GM19328 (cell line): ENCODE measurements around the gene RHBDF2.

Experiments used
- ATAC-seq: cut with Tn5 transposase; IDR thresholded peaks from one replicate; pipeline ENCODE4 v1.9.1; 2021; ENCODE audit warnings: mild to moderate bottlenecking, moderate library complexity; ENCODE audit not compliant: unreplicated experiment

The RHBDF2 gene

DNA sequence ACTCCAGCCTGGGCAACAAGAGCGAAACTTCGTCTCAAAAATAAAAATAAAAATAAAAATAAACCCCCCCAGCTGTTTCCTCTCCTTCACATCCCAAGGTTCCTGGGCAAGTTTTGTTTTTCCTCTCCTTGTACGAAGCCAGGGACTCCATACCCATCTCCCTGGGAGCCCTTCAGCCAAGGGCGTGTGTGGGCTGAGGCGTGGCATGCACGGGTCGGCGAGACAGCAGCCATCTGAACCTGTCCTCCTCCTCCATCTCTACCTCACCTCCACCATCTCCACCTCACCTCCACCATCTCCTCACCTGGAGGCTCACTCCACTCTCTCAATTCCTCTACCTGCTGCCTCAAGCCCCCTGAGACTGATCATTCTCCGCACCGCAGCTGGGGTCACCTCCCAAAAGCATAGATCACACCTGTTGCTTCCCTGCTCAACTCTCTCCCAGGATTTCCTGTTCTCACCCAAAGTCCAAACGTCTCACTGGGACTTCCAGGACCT lies 16.9 kb downstream of the RHBDF2 start:
- ATAC-seq = no peak

DNA sequence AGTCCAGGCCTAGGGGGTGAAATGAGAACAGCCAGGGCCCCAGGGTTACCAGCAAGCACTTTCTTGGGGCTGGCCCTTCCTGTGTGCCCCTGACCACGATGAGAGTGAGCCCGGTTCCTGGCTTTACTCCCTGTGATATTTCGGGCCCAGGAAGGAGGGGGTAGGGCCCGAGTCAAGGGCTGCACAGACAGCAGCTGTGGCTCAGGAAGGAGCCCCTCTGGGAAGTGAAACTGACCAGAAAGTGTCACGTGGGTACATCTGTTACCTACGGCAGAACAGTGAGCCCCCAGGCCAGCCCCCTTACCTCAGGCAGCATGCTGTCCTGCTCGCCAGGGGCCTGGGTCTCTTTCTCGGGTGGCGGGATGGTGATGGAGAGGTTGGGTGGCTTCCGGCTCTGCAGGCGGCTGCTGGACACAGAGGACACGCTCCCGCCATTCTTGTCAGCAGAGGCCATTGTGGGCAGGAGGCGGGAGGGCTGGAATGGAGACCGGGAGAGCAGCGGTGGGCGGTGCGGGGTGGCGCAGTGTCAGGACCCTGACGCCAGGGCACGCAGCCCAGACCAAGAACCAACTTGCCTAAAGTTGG lies 20.1 kb downstream of the RHBDF2 start:
- ATAC-seq = peak; percentile 55

DNA sequence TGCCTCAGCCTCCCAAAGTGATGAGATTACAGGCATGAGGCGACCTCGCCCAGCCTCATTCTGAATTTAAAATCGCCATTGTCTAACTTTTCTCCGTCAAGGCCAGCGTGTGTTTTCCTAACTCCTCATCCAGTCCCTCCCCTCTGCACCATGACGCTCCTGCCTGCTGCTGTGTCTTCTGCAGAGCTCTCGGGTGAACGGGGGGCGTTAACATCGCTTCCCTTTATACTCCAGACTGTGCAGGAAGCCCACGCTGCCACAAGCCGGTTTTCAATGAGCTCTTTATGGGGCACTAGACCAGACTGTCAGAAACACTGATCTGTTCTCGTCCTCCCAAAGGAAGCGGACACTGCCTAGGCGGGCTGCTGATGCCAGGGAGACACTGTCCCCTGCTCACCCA lies 20.6 kb downstream of the RHBDF2 start:
- ATAC-seq = peak; percentile 14

DNA sequence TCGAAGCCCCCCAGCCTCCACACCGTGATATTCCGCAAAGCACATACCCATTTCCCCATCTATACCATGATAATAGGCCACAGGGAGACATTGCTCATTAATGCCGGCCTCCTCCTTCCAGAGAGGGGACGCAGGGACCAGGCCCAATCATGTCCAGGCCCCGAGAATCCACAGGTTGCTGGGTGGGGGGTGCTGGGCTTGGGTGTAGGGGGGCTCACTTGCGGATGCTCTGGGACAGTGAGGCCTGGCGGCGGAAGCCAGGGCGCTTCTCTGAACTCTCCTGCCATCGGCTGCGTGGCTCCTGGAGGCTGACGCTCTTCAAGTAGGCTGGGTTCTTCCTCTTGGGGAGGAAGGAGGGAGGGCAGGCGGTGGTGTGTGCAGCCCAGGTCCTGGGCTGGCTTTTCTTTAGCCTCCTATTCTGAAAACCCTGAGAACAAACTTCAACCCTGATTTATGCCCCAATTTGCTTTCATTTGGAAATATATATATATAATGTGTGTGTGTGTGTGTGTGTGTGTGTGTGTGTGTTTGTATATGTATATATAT lies 21.6 kb downstream of the RHBDF2 start:
- ATAC-seq = no peak

DNA sequence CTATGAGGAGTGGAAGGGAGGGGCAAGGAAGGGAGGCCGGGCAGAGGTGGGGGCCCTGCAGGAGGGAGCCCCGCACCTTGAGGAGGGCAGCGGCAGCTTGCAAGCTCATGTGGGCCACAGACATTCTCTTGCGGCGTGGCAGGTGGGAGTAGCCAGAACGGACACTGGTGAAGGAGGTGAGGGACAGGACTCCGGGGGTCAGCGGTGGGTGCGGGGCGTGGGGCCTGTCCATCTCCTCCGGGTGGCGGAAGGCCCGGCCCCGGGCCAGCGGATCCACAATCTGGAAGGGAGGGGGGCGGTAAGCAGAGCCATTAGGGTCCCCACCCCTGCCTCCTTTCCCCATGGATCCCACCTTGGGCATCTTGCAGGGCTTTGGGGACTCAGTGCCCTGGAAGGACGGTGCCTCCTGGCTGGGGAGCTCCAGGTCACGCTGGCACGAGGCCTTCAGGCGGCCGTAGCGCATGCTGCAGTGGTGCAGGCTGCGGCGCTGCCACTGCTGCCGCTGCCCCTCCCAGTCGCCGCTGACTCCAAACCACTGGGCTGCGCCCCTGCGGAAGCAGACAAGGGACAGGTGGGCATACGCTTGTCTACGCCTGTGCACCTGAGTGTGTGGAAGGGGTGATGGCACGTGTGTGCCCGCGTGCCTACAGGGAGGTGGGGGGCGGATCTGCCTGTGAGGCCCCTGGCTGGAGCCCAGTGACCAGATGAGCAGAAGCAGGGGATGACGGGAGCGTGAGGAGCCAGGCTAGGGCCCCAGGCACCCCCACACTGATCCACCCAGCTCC lies 22.3 kb downstream of the RHBDF2 start:
- ATAC-seq = no peak

DNA sequence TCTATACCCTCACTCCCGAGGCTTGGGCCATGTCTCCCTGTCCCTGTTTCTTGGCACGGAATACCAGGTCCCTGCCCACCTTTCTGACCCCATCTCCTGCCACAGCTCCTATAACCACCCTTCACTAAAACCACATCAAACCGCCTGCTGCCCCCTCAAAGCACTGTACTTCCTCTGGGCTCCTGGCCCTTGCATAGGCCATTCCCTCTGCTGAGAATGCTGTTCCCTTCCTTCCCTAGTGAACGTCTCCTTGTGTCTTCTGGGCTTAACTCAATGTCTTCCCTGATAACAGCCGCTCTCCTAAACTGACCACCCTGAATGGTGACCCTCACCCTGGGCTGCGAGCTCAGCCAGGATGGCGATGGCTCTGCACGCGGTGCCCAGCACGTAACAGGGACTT lies 23.1 kb downstream of the RHBDF2 start:
- no peak for ATAC-seq

DNA sequence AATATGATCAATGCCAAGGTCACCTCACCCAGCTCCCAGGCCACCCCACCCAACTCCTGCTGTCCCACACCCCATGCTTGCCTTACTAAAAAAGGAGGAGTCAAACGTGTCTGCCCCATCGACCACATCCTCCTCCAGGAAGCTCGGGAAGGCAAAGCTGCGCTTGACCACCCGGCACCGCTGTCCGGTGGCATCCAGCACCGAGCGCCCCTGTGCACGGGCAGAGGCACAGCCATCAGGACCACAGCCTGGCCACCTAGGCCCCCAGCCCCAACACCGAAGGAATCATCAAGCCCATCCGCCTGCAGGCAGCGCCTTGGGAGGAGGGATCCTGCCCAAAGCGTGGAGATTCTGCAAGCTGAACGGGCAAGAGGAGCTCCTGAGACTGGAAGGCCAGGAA lies 23.6 kb downstream of the RHBDF2 start:
- ATAC-seq = no peak

DNA sequence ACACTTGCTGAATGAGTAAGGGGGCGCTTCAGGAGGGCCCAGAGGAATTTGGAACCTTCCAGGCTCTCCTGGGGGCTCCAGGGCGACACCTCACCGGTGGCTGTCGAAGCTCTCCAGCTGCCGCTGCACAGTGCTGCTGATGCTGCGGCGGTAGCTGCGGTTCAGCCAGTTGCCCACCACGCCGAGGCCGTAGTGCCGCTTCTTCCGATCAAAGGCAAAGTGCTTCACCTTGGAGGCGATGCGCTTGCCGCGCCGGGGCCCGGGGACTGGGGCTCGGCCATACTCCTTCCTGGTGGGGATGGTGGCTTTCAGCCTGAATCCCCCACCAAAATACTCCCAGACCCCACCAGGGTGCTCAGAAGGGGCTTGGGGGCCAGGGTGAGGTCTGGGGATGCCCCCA lies 24.5 kb downstream of the RHBDF2 start:
- ATAC-seq = no peak

DNA sequence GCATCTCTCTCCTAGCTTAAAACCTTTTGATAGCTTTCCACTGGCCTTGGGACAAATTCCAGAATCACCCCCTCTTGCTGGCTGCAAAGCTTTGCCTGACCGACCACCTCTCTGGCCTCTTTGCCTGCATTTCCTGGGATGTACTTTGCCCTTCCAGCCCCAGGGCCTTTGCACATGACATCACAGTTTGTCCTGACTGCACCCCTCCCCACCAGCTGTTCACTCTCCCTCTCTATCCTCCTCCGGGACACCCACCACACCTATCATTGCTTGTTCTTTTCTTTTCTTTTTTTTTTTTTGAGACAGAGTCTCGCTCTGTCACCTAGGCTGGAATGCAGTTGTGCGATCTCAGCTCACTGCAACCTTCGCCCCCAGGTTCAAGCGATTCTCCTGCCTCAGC lies 25.9 kb downstream of the RHBDF2 start:
- no peak for ATAC-seq

DNA sequence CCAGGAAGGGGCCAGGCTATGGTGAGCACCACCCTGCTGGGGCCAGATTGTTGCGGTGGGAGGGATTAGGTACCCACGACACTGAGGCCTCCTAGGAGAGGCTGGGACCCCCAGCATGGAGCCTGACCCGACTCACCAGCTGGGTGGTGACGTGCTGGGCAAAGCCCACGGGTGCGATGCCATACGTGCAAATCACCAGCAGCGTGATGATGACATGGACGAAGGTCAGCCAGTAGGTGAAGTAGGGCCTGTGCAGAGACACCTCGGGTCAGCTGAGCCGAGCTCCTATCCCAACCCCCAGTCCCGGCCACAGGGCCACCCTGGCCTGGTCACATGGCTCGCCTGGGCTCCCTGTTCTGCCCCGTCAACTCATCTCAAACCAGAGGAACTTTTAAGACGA lies 26.3 kb downstream of the RHBDF2 start:
- no peak for ATAC-seq

DNA sequence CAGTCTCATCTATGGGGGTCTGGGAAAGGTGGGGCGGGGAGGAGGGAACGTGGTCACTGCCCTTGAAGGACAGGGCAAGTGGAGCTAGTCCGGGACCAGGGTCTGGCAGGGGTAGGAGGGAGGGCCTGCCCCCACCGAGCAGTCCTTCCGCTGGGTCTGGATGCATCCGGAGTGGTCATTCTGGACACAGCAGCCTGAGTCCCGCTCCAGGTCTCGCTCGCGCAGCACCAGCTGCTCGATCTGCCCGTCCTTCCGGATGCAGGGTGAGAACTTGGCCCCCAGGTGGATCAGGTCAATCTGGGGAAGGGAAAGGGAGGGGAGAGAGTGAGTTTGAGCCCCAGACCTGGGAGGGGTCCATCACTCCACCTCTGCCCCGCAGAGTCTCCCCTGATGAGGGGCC lies 27.0 kb downstream of the RHBDF2 start:
- ATAC-seq = no peak

DNA sequence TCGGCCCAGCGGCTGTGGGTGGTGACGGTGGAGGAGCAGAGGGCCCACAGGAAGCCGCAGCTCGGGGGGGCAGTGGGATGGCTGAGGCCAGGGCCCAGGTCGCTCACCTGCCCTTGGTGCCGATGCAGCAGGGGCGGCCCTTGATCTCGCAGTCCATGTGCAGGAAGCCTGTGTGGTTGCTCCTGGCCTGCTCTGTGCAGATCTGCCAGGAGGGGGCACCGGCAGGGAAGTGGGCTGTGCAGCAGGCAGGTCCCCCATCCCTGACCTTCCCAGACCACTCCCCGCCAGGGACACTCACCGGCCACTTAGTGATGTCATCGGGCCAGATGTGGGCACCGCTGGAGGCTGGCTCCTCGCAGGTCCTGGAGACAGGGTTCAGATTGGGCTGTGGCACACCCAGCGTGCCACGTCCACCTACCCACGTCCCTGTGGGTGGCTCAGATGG lies 27.7 kb downstream of the RHBDF2 start:
- no peak for ATAC-seq

DNA sequence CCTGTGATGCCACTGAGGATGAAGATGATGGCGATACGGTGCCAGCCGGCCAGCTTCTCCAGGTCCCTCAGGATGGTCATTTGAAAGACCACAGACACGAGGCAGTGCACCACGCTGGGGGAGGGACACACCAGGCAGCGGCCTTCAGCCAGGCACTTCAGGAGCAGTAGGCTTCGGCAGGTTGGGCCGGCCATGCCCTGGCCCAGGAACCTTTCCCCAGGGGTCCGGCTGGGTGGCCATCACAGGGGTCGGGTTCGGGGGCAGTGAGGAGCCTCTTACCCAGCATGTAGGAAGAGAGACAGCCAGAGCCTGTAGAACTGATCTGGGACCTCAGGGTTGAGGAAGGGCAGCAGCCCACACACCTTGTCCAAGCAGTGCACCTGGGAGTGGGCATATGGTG lies 28.5 kb downstream of the RHBDF2 start:
- no peak for ATAC-seq

DNA sequence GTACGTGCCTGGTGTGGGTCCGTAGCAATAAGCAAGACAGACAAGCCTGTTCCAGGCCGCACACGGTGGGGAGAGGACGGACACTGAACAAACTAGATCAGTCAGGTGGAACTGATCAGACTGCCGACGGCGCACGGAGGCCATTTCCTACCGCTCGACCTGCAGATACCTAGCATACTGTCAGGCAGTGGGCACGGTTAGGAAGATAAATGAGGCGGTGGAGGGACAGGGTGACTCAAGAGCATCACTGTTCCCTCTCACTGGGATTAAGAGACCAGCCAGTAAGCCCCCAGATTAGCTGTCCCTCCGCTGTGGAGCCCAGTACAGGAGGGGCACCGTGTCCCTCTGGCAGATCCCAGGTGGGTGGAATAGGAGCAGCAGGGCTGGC lies 29.0 kb downstream of the RHBDF2 start:
- ATAC-seq = no peak

DNA sequence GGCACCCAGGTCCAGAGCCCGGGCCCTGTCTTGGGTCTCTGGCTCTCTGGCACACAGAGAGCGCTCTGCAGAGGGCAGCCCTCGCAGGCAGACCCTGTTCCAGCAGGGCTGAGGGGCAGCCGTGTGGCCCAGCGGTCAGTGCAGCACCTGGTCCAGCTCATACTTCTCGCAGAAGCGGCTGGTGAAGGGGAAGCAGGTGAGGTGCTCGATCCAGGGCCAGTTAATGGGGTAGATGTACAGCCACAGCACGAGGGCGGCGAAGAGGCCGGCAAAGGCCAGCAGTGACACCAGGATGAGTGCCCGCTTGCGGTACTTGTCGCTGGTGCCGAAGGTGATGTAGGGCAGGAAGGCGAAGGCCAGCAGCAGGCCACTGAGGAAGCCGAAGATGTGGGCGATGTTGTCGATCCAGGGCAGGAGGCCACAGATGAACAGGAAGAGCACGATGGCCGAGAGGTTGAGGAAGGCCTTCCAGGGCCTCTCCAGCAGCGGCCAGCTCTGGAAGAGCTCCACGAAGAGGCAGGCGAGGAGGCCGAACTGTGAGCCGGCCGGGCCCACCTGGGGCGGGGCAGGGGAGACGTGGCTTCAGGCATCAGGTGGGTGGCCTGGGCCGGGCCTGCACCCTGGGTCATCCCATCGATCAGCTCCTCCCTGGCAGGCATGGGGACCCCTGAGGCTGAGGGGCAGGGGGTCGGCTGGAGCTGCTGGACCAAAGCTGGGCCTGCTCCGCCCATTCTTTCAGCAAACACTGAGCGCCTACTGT lies 29.5 kb downstream of the RHBDF2 start:
- no peak for ATAC-seq

DNA sequence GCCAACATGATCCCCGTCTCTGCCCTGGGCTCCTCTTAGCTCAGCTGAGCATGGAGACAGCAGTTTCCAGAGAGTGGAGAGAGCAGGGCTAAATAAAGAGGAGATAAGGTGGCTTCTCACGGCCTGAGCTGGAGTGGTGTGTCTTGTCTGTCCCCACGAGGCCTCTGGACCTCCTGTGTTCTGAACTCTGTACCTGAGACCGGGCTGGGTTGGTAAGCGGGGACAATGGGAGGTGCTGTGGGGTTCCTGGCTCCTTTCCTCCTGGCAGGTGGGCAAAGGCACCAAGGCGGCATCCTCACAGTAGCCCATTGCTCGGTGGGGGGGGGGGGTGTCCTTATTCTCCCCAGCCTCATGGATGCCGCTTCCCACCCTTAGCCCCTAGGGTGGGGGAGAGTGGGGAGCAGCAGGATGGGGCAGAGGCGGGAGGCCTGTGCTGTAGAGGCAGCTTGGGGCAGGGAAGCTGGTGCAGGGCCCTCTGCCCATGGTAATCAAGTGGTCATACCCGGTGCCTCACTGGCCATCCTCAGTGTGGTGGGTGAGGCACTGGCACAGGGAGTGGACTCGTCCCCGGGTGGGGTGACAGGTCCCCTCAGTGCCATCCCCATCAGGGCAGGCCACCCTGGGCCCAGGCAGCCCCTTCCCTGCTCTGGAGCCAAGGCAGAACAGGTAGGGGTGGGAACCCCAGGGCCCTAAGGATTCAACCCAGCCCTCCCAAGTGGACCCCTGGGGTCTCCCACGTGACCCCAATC lies 31.1 kb downstream of the RHBDF2 start:
- no peak for ATAC-seq

DNA sequence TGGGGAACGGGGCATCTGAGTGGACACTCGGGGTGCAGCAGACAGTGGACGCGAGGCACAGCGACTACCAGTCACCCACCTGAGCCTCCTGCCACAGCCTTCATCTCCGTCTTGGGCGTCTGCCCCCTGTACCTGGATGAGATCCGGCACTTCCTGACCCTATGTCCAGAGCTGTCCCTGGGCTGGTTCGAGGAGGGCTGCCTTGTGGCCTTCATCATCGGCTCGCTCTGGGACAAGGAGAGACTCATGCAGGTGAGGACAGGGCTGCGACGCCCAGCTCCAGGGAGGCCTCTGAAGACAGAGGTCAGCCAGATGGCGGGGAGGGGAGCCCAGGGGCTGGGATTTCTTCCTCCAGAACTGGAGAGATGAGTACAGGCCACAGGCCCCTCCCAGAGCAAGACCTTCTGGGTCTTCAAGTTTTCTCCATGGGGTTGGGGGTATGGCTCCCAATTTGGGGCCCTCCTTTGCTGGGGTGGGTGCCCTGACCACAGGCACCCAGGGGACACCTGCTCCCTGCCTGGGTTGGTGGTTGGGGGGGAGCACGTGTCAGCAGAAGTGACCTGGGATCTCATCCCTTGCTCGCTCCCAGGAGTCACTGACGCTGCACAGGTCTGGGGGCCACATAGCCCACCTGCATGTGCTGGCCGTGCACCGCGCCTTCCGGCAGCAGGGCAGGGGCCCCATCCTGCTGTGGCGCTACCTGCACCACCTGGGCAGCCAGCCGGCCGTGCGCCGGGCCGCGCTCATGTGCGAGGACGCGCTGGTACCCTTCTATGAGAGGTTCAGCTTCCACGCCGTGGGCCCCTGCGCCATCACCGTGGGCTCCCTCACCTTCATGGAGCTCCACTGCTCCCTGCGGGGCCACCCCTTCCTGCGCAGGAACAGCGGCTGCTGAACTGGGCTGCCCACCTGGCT lies 31.9 kb downstream of the RHBDF2 start:
- ATAC-seq = no peak

DNA sequence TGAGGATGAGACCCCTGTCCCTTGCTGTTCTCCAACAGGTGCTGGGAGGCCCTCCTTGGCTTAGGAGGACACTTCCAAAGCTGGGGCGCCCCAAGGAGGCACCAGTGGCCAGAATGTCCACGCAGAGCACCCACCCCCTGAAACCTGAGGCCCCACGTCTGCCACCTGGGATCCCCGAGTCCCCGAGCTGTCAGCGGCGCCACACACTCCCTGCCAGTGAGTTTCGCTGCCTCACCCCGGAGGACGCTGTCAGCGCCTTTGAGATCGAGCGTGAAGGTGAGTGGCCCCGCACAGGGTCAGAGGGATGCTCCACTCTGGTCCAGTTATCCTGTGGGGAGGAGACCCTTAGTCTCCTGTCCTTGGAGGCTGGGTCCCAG lies 32.6 kb downstream of the RHBDF2 start:
- ATAC-seq = no peak

DNA sequence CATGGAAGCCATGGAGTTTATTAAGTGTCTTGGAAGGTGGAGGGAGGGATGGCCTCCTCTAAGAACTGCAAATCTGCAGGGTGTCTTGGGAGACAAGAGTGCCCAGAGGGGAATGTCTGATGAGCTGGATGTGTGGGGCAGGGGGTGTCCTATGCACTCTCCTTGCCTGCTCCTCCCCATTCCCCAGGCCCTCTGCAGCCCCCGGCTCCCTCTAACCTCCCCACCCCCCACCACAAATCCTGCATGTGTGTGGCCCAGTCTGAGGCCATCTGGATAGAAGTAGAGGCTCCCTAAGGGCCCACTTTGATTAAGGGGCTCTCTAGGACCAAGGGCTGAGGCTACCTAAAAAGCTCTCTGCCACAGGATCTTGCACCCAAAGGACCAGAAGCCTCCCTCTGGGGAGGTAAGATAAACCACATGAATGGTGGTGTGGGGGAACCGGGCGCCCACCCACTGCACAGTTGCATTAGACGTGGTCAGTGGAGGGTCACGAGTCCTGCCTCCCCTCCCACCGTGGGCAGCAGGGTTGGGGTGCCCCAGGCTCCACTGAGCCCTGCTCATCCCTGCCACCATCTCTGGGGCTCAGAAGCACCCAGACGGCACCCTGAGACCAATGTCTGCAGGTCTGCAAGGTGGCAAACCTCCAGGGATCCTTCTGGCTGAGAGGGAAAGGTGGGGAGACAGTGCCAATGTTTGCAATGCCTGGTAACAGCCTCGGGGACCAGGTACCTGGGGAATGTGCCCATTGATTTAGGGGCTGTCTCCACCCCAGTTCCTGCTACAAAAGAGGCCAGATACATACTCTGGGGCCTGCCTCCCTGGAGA lies 33.2 kb downstream of the RHBDF2 start:
- no peak for ATAC-seq
